ENCODE measurements around the gene CTNND2. TPM values are rescaled to one million over a fixed set of nuclear protein-coding genes. Genes with fewer than 3 reads are reported as not detected.

CTNND2 gene
- total and polyA plus RNA-seq, 9 of the 15 experiments (the other 6 are each of a cell fraction or from before 2014, with no cell fraction given): 0.03 to 0.35 TPM; not detected in 7

DNA sequence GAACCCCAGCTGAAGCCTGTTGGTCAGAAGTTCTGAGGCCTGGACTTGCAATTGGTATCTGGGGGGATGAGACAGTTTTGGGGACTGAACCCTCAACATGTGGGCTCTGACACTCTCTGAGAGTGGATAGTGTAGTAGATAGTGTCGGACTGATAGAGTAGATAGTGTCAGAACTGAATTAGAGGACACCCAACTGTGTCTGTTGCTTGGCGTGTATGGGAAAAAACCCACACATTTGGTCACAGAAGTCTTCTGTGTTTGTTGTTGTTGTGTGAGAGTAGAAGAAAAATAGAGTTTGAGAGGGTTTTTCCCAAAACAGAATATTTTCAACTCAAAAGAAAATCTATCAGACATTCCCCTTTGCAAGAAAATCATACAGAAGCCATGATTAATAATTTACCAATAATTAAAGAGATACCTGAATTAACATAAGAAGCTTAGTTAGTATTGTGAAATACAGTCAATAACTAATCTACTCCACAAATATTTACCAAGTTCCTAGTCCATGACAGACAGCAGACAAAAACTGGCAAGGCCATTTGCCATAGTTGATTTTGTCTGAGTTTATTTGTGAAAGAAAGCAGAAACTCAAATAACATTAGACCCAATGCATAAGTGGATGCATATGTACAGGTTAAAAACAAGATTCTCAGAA lies 170.9 kb downstream of the CTNND2 start:
- ATAC-seq (no peak), DNase-seq (ENCODE audit: extremely low read depth in 1 of 4, low spot score in 3 of 4) (no peak), FAIRE-seq (no peak)
- H2AFZ ChIP-seq (ENCODE audit: low read depth, low read length): no peak overlapping the region
- H3K27ac ChIP-seq (ENCODE audit: extremely low read depth, low read depth, low read length): no peak overlapping the region
- no peak overlapping the region for H3K4me2 ChIP-seq (ENCODE audit: insufficient read depth, low read length)
- in situ Hi-C loops (cut with MboI): no loop called here
- intact Hi-C loops (cut with micrococcal nuclease): no loop called here
- no peak overlapping the region for H3K4me3 ChIP-seq
- no peak overlapping the region for H3K9ac ChIP-seq (ENCODE audit: insufficient read depth in 1 of 2, low read depth in 2 of 2, low read length in 2 of 2)
- CTCF ChIA-PET (ENCODE audit: low intra/inter-chr PET ratio): no interaction called here
- 0 out of 2 replicates have a peak, but pooled peaks cover 3% of the 10 kb centered on the region for H3K9me3 ChIP-seq (replicated peaks; ENCODE audit: control insufficient read depth, insufficient read depth, low read depth, low read length)
- POLR2A ChIA-PET: interaction anchor here (0.7 kb wide), 2 partner anchors 67 to 1348 kb away, joined by 3 read pairs; no protein-coding TSS in a partner anchor
- no peaks in the 10 kb centered on the region for H3K27me3 ChIP-seq (ENCODE audit: control insufficient read depth in 2 of 2, insufficient read depth in 2 of 2, low read length in 2 of 2)
- TF ChIP-seq CHCHD3 (CRISPR knock-in tag; IDR thresholded peaks at IDR 0.05): no peak
- TF ChIP-seq, protein P1, sequence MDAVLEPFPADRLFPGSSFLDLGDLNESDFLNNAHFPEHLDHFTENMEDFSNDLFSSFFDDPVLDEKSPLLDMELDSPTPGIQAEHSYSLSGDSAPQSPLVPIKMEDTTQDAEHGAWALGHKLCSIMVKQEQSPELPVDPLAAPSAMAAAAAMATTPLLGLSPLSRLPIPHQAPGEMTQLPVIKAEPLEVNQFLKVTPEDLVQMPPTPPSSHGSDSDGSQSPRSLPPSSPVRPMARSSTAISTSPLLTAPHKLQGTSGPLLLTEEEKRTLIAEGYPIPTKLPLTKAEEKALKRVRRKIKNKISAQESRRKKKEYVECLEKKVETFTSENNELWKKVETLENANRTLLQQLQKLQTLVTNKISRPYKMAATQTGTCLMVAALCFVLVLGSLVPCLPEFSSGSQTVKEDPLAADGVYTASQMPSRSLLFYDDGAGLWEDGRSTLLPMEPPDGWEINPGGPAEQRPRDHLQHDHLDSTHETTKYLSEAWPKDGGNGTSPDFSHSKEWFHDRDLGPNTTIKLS (IDR thresholded peaks at IDR 0.05; ENCODE audit: borderline replicate concordance, low read depth): no peak
- no peak for TF ChIP-seq SP2 (IDR thresholded peaks at IDR 0.05; ENCODE audit: extremely low read depth, low read depth, low read length, poor library complexity, severe bottlenecking)
- TF ChIP-seq, protein P2, sequence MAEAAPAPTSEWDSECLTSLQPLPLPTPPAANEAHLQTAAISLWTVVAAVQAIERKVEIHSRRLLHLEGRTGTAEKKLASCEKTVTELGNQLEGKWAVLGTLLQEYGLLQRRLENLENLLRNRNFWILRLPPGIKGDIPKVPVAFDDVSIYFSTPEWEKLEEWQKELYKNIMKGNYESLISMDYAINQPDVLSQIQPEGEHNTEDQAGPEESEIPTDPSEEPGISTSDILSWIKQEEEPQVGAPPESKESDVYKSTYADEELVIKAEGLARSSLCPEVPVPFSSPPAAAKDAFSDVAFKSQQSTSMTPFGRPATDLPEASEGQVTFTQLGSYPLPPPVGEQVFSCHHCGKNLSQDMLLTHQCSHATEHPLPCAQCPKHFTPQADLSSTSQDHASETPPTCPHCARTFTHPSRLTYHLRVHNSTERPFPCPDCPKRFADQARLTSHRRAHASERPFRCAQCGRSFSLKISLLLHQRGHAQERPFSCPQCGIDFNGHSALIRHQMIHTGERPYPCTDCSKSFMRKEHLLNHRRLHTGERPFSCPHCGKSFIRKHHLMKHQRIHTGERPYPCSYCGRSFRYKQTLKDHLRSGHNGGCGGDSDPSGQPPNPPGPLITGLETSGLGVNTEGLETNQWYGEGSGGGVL (CRISPR knock-in tag; IDR thresholded peaks at IDR 0.05): no peak
- TF ChIP-seq, protein P3, sequence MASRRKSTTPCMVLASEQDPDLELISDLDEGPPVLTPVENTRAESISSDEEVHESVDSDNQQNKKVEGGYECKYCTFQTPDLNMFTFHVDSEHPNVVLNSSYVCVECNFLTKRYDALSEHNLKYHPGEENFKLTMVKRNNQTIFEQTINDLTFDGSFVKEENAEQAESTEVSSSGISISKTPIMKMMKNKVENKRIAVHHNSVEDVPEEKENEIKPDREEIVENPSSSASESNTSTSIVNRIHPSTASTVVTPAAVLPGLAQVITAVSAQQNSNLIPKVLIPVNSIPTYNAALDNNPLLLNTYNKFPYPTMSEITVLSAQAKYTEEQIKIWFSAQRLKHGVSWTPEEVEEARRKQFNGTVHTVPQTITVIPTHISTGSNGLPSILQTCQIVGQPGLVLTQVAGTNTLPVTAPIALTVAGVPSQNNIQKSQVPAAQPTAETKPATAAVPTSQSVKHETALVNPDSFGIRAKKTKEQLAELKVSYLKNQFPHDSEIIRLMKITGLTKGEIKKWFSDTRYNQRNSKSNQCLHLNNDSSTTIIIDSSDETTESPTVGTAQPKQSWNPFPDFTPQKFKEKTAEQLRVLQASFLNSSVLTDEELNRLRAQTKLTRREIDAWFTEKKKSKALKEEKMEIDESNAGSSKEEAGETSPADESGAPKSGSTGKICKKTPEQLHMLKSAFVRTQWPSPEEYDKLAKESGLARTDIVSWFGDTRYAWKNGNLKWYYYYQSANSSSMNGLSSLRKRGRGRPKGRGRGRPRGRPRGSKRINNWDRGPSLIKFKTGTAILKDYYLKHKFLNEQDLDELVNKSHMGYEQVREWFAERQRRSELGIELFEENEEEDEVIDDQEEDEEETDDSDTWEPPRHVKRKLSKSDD (conservative IDR thresholded peaks at IDR 0.05; ENCODE audit: low read length): no peak
- TF ChIP-seq MAFK (IDR thresholded peaks at IDR 0.05; ENCODE audit: low read length): no peak
- TF ChIP-seq, protein P4, sequence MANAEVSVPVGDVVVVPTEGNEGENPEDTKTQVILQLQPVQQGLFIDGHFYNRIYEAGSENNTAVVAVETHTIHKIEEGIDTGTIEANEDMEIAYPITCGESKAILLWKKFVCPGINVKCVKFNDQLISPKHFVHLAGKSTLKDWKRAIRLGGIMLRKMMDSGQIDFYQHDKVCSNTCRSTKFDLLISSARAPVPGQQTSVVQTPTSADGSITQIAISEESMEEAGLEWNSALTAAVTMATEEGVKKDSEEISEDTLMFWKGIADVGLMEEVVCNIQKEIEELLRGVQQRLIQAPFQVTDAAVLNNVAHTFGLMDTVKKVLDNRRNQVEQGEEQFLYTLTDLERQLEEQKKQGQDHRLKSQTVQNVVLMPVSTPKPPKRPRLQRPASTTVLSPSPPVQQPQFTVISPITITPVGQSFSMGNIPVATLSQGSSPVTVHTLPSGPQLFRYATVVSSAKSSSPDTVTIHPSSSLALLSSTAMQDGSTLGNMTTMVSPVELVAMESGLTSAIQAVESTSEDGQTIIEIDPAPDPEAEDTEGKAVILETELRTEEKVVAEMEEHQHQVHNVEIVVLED (CRISPR knock-in tag; IDR thresholded peaks at IDR 0.05): no peak
- no peaks in the 10 kb centered on the region for H3K36me3 ChIP-seq (ENCODE audit: control insufficient read depth, insufficient read depth, low read length)
- BruUV-seq (replicated peaks): no TSS peak
- 0% methylated on average over 2 of the region's 2 CpGs for WGBS (ENCODE audit: insufficient coverage, low coverage, missing lambda C conversion rate)
- no peaks in the 10 kb centered on the region for H3K9me1 ChIP-seq (ENCODE audit: control insufficient read depth, insufficient read depth, low read length)
- no peaks in the 10 kb centered on the region for H4K20me1 ChIP-seq (replicated peaks; ENCODE audit: control insufficient read depth, insufficient read depth, low read length)
- H3K4me1 ChIP-seq (replicated peaks in 1 of 2; ENCODE audit: control insufficient read depth in 2 of 2, insufficient read depth in 2 of 2, low read length in 2 of 2): no peaks in the 10 kb centered on the region
- H3K79me2 ChIP-seq (ENCODE audit: control insufficient read depth, insufficient read depth, low read length): no peaks in the 10 kb centered on the region

Measured in K562 (cell line).